Aorta (tissue), 5 donors: Measurements from ENCODE around the gene SLC39A11. TPM values are rescaled to one million over a fixed set of nuclear protein-coding genes. Genes with fewer than 3 reads are reported as not detected.

ENCODE experiments used
- ATAC-seq: fragments of 200-7000 bp; cut with Tn5 transposase; one replicate; pipeline ENCODE4 v1.9.1; 2022; ENCODE audit warnings: moderate library complexity; ENCODE audit not compliant: low FRiP score
- DNase-seq, 2 donors: peaks; one replicate each; pipeline ENCODE4 v3.0.0-alpha.2; 2020
- H3K27ac ChIP-seq, 2 donors: one replicate each; pipeline ENCODE4 v1.5.1; 2013; ENCODE audit warnings: low read length in 2 of 2, mild to moderate bottlenecking in 2 of 2, moderate library complexity in 2 of 2, control low read depth in 1 of 2, inconsistent platforms in 1 of 2, low read depth in 1 of 2
- H3K27me3 ChIP-seq, 2 donors: one replicate each; pipeline ENCODE4 v1.6.1; 2013; ENCODE audit warnings: control low read depth in 1 of 2, low read length in 1 of 2, mild to moderate bottlenecking in 1 of 2, moderate library complexity in 1 of 2; ENCODE audit not compliant: insufficient read depth in 2 of 2, control insufficient read depth in 1 of 2
- H3K36me3 ChIP-seq, 2 donors: one replicate each; pipeline ENCODE4 v1.6.1; 2013; ENCODE audit warnings: control low read depth in 1 of 2, low read length in 1 of 2, mild to moderate bottlenecking in 1 of 2; ENCODE audit not compliant: insufficient read depth in 2 of 2, control insufficient read depth in 1 of 2
- H3K4me1 ChIP-seq, 2 donors: one replicate each; pipeline ENCODE4 v1.6.1; 2013; ENCODE audit warnings: low read length in 2 of 2, control low read depth in 1 of 2, mild to moderate bottlenecking in 1 of 2, moderate library complexity in 1 of 2; ENCODE audit not compliant: insufficient read depth in 2 of 2, control insufficient read depth in 1 of 2
- H3K4me3 ChIP-seq, 2 donors: one replicate each; pipeline ENCODE4 v1.5.1; 2013; ENCODE audit warnings: low read length in 2 of 2, control low read depth in 1 of 2, mild to moderate bottlenecking in 1 of 2
- H3K9me3 ChIP-seq: one replicate; pipeline ENCODE4 v1.6.1; 2013; ENCODE audit warnings: mild to moderate bottlenecking, low read length; ENCODE audit not compliant: control insufficient read depth
- WGBS, 2 donors: extraction: QIAGEN DNeasy Blood & Tissue Kit; methylation state at CpG; one replicate each; pipeline ENCODE4 v1.1.7; 2013; 5-methylcytosine and 5-hydroxymethylcytosine counted together
- intact Hi-C, 2 donors: fragments of 100-400 bp; cut with DNase I; formaldehyde crosslinking; loops; one replicate each; pipeline versions ENCODE4 v1.14.2 to v1.15.0; 2022
- polyA plus RNA-seq, 2 donors: library from polyadenylated mRNA; stranded (reverse); fragments of 200-250 nt; gene quantifications; one replicate each; pipeline ENCODE4 v1.2.3, GENCODE V29; 2013
- total RNA-seq, 2 donors: library from RNA; stranded (reverse); fragmentation: NEBNext Ultra II Directional; extraction: Animal tissue kit (Norgen Biotek cat#: 25700); gene quantifications; one replicate each; pipeline ENCODE4 v1.2.1, GENCODE V29; 2021
- donor health status: healthy with polysubstance abuse.
- donor health status: Bipolar disorder and iron deficiency.
- donor health status: DM: no; HTN: no; CAD: no.
- donor health status: DM: no; HTN: no; CAD: no.
- donor health status: DM: yes; HTN: yes; CAD: no.

SLC39A11 gene
- total and polyA plus RNA-seq, 4 donors: 9.3 to 31.8 (median 17.5) TPM

- no peak overlapping the region for H3K27ac ChIP-seq
- DNase-seq: no peak
- H3K4me1 ChIP-seq: no peaks in the 10 kb centered on the region
- H3K27me3 ChIP-seq: no peaks in the 10 kb centered on the region
- WGBS, 2 donors: 67 to 81% methylated on average over 7 of the region's 7 CpGs
- intact Hi-C loops: loop anchor here in 1 of 2 donors (10.0 kb wide), 1 partner anchor 110 kb away; the partner anchor contains the start of gene SLC39A11
- H3K9me3 ChIP-seq: no peaks in the 10 kb centered on the region
- no peaks in the 10 kb centered on the region for H3K36me3 ChIP-seq
- H3K4me3 ChIP-seq: no peak overlapping the region
- ATAC-seq: no peak
Measured at GRCh38 chr17:72984926-72985325, 107.6 kb downstream of the SLC39A11 start.

DNA sequence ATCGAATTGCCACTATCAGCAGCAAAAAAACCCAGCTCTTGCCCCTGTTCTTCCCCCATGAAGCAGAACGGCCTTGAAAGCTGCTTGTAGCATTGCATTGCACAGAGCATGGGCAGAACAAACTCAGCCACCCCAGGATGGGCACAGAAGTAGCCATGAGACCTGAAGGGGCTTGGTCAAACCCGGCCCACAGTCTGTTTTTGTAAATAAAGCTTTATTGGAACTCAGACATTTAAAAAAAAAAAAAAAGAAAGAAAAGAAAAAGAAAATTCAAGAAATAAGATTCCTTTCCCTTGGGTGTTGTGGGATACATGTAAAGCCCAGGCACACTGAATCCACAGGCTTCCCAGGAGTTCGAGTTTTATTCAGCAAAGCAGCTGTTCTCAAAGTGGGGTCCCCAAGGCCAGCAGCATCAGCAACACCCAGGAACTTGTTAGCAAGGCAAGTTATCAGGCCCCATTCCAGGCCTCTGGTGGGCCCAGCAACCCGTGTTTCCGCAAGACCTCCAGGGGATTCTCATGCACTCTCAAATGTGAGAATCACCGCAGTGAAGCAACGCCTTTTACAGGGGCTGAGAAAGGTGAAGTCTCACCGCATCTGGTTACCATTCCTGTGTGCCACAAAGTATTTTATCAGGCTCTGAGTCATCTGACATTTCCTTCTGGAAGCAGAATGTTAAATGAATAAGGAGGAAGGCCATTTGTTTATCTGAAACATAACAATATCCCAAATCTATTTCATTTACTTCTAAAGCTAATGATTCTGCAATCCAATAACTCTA, 108.2 kb downstream of the SLC39A11 start:
- WGBS, 2 donors: 70 to 75% methylated on average over 9 of the region's 9 CpGs

DNA sequence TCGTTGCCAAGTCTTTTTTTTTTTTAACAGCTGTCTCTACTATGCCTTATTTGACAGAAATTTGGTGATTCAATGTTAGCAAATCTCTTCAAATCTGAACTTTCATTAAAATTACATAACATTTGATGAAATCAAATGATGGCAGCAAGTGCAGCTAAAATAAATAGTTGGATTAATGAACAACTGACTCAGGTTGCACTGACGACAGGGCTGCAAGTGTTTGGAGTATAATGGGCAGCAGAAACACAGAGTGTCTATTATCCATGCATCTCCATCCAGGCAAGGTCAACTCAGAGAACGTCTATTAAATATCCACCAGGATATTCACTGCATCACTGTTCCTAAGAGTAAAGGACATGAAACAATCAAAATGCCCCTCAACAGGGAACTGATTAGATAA, 109.8 kb downstream of the SLC39A11 start:
- H3K4me3 ChIP-seq: no peak overlapping the region
- H3K27me3 ChIP-seq: no peaks in the 10 kb centered on the region
- H3K36me3 ChIP-seq: no peaks in the 10 kb centered on the region
- ATAC-seq (no peak), DNase-seq (no peak)
- no peak overlapping the region for H3K27ac ChIP-seq
- no peaks in the 10 kb centered on the region for H3K4me1 ChIP-seq
- intact Hi-C loops: loop anchor here in 1 of 2 donors (10.0 kb wide), 1 partner anchor 112 kb away; the partner anchor contains the start of gene SLC39A11
- no peaks in the 10 kb centered on the region for H3K9me3 ChIP-seq
- WGBS, 2 donors: 87 to 90% methylated on average over 3 of the region's 3 CpGs

More for the DNA sequence above, 108.2 kb downstream of the SLC39A11 start:
- H3K4me3 ChIP-seq: no peak overlapping the region
- no peak overlapping the region for H3K27ac ChIP-seq
- DNase-seq (no peak), ATAC-seq (no peak)
- H3K9me3 ChIP-seq: no peaks in the 10 kb centered on the region
- intact Hi-C loops: loop anchor here in 1 of 2 donors (10.0 kb wide), 1 partner anchor 110 kb away; the partner anchor contains the start of gene SLC39A11
- no peaks in the 10 kb centered on the region for H3K4me1 ChIP-seq
- no peaks in the 10 kb centered on the region for H3K27me3 ChIP-seq
- H3K36me3 ChIP-seq: no peaks in the 10 kb centered on the region

GRCh38 chr17:72978593-72979218, 113.8 kb downstream of the SLC39A11 start:
- no peaks in the 10 kb centered on the region for H3K9me3 ChIP-seq
- intact Hi-C loops: no loop called here

GRCh38 chr17:72977771-72978417, 114.6 kb downstream of the SLC39A11 start:
- WGBS, 2 donors: 87 to 88% methylated on average over 20 of the region's 20 CpGs
- Histone ChIP-seq H3K27ac (no peak overlapping the region), H3K9me3 (no peaks in the 10 kb centered on the region), H3K4me3 (no peak overlapping the region), H3K36me3 (no peaks in the 10 kb centered on the region), H3K4me1 (no peaks in the 10 kb centered on the region), H3K27me3 (no peaks in the 10 kb centered on the region)
- DNase-seq (no peak), ATAC-seq (no peak)
- intact Hi-C loops: no loop called here

More at GRCh38 chr17:72978593-72979218, 113.8 kb downstream of the SLC39A11 start:
- Histone ChIP-seq H3K4me3 (no peak overlapping the region), H3K4me1 (no peaks in the 10 kb centered on the region), H3K27ac (no peak overlapping the region), H3K27me3 (no peaks in the 10 kb centered on the region), H3K36me3 (no peaks in the 10 kb centered on the region)
- DNase-seq (no peak), ATAC-seq (no peak)
- 94% methylated on average over 9 of the region's 9 CpGs for WGBS, 2 donors

DNA sequence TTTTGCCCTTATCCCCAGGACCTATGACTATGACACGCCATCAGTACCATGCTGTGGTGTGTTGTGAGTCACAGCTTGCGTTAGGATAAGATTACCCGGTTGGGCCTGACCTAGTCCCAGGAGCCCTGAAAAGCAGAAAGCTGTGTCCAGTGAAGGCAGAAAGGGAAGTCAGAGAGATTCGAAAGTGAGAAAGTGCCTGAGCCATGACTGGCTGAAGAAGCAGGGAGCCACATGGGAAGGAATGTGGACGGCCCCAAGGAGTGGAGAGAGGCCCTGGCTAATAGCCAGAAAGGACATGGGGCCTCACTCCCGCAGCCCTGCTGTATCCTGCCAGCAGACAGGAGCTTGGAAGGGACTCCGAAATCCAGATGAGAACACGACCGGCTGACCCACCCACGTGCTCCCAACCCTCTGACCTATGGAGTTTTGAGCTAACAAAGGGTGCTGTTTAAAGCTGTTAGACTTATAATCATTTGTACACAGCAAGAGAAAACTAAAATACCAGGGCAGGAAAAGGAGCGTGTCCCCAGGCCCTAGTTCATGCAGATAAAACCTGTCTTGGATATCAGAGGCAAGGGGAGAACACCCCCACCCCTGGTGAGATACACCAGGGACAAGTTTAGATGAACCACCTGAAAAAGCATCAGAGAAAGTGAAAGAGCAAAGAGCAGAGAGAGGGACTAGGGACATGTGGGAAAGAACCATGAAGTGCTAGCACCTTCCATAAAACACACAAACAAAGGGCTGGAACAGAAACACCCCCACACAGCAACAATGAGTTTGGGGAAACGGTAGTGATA, 115.3 kb downstream of the SLC39A11 start:
- intact Hi-C loops: no loop called here
- Histone ChIP-seq H3K4me3 (no peak overlapping the region), H3K4me1 (no peaks in the 10 kb centered on the region)

DNA sequence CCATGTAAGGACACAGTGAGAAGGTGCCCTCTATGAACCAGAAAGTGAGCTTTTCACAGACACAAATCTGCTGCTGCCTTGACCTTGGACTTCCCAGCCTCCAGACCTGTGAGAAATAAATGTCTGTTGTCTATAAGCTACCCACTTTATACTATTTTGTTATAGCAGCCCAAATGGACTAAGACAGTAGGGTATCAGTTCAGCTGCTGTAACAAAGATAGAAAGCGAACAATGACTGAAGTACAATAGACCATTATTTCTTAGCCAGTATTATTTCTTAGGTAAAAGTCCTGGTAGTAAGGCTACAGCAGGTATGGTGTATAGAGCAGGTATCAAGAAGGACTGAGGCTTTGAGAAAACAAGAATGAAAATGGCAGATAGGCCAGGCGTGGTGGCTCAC, 117.0 kb downstream of the SLC39A11 start:
- H3K4me1 ChIP-seq: no peaks in the 10 kb centered on the region
- no peaks in the 10 kb centered on the region for H3K27me3 ChIP-seq
- ATAC-seq: no peak
- intact Hi-C loops: no loop called here
- H3K4me3 ChIP-seq: no peak overlapping the region
- H3K27ac ChIP-seq: no peak overlapping the region
- H3K9me3 ChIP-seq: no peaks in the 10 kb centered on the region
- no peak for DNase-seq
- 98 to 100% methylated on average over 2 of the region's 2 CpGs for WGBS, 2 donors
- no peaks in the 10 kb centered on the region for H3K36me3 ChIP-seq

More for the DNA sequence above, 115.3 kb downstream of the SLC39A11 start:
- Histone ChIP-seq H3K27me3 (no peaks in the 10 kb centered on the region), H3K36me3 (no peaks in the 10 kb centered on the region), H3K27ac (peak overlapping the region in 1 of 2 donors; percentile 23), H3K9me3 (no peaks in the 10 kb centered on the region)
- peak in 1 of 2 donors; percentile 75 for DNase-seq
- peak; percentile 78 for ATAC-seq
- 16% methylated on average over 12 of the region's 12 CpGs for WGBS, 2 donors

GRCh38 chr17:72974605-72975232, 117.8 kb downstream of the SLC39A11 start:
- Histone ChIP-seq H3K4me1 (no peaks in the 10 kb centered on the region), H3K27me3 (no peaks in the 10 kb centered on the region), H3K4me3 (no peak overlapping the region), H3K36me3 (no peaks in the 10 kb centered on the region), H3K9me3 (no peaks in the 10 kb centered on the region), H3K27ac (no peak overlapping the region)
- intact Hi-C loops: no loop called here
- 73 to 82% methylated on average over 4 of the region's 4 CpGs for WGBS, 2 donors
- no peak for ATAC-seq
- no peak for DNase-seq
